K562 (cell line): Measurements from ENCODE around the gene DHDH. TPM values are rescaled to one million over a fixed set of nuclear protein-coding genes. Genes with fewer than 3 reads are reported as not detected.

Source experiments
- CBFB ChIP-seq: sonication (generic); formaldehyde crosslinking; IDR thresholded peaks from 2 replicates; pipeline ENCODE4 v1.4.0; 2020; ENCODE audit warnings: mild to moderate bottlenecking, missing genetic modification reagents
- CHD2 ChIP-seq: IDR thresholded peaks from 2 replicates; pipeline ENCODE4 v1.6.1; 2011; ENCODE audit warnings: low read depth, low read length
- FOXA3 ChIP-seq, 2 experiments: fragments of 450-650 bp in 1 of 2; sonication (generic) in 1 of 2; formaldehyde crosslinking; IDR thresholded peaks in 1 of 2; conservative IDR thresholded peaks in 1 of 2; 2 replicates each; pipeline versions ENCODE4 v1.4.0 to v1.8.0; 2020 to 2022; ENCODE audit warnings: mild to moderate bottlenecking in 2 of 2, missing genetic modification reagents in 1 of 2
- GTF2E2 ChIP-seq: fragments of 200-800 bp; sonication (Bioruptor generic); IDR thresholded peaks from 2 replicates; pipeline ENCODE4 v1.6.1; 2016; ENCODE audit warnings: missing genetic modification characterization, missing compliant biosample characterization
- GTF2F1 ChIP-seq: IDR thresholded peaks from 2 replicates; pipeline ENCODE4 v1.6.1; 2011; ENCODE audit warnings: low read depth, low read length, improper control_type of control experiment
- JUN ChIP-seq, 2 experiments: sonication (generic) in 1 of 2; formaldehyde crosslinking in 1 of 2; IDR thresholded peaks; 2 replicates each; pipeline versions ENCODE4 v1.6.1 to v1.8.0; 2012 to 2022; ENCODE audit warnings: borderline replicate concordance in 2 of 2, mild to moderate bottlenecking in 2 of 2, improper control_type of control experiment in 1 of 2, low read depth in 1 of 2, low read length in 1 of 2, missing genetic modification reagents in 1 of 2
- KAT2B ChIP-seq: IDR thresholded peaks from one replicate; pipeline ENCODE4 v1.6.1; 2012; ENCODE audit warnings: low read depth, mild to moderate bottlenecking, control low read depth, inconsistent platforms, low read length, moderate library complexity
- SOX6 ChIP-seq: fragments of 450-650 bp; IDR thresholded peaks from 2 replicates; pipeline ENCODE4 v1.6.1; 2014; ENCODE audit warnings: mild to moderate bottlenecking
- TFAM ChIP-seq: fragments of 250-450 bp; sonication (Bioruptor Pico); conservative IDR thresholded peaks from 2 replicates; pipeline ENCODE4 v1.5.0; 2021; ENCODE audit warnings: mild to moderate bottlenecking, moderate library complexity
- ZNF3 ChIP-seq: fragments of 250-450 bp; sonication (Bioruptor Pico); IDR thresholded peaks from 2 replicates; pipeline ENCODE4 v1.5.0; 2021; ENCODE audit warnings: mild to moderate bottlenecking, moderate library complexity
- ZNF584 ChIP-seq: fragments of 200-800 bp; sonication (Bioruptor generic); IDR thresholded peaks from 2 replicates; pipeline ENCODE4 v1.6.1; 2016; ENCODE audit warnings: low read depth, mild to moderate bottlenecking, missing genetic modification characterization, missing compliant biosample characterization
- polyA plus RNA-seq, 8 experiments: library from polyadenylated mRNA; depleted of rRNA in 4 of 8; stranded (reverse) in 5 of 8; unstranded in 3 of 8; fragments of >200 nt; fragmentation: Nextera tagmentation in 2 of 8; fragmentation: Illumina TruSeq in 1 of 8; extraction: Ambion mirVana in 2 of 8; extraction: Trizol in 1 of 8; gene quantifications; 2 replicates each; pipeline versions ENCODE4 v1.2.1 to v1.2.3, GENCODE V29; 2011 to 2014; ENCODE audit warnings: inconsistent platforms in 1 of 8, missing spikeins in 1 of 8
- total RNA-seq, 7 experiments: library from RNA; depleted of rRNA in 6 of 7; stranded (reverse); fragments of >200 nt in 6 of 7; fragmentation: Illumina TruSeq in 2 of 7; extraction: Trizol in 2 of 7; gene quantifications; 2 replicates each; pipeline versions ENCODE4 v1.2.1 to v1.2.3, GENCODE V29; 2011 to 2021; ENCODE audit warnings: low replicate concordance in 1 of 7
- TF ChIP-seq, protein P1 (sequence below): fragments of 250-450 bp; sonication (Bioruptor Pico); IDR thresholded peaks from 2 replicates; pipeline ENCODE4 v1.5.1; 2021; ENCODE audit warnings: mild to moderate bottlenecking
- TF ChIP-seq, protein P2 (sequence below): fragments of 450-650 bp; formaldehyde crosslinking; IDR thresholded peaks from 2 replicates; pipeline ENCODE4 v1.4.0; 2022; ENCODE audit warnings: mild to moderate bottlenecking, moderate library complexity
- TF ChIP-seq, protein P3 (sequence below): fragments of 150-350 bp; IDR thresholded peaks from 2 replicates; pipeline ENCODE4 v1.6.1; 2014; ENCODE audit warnings: low read depth, mild to moderate bottlenecking, low read length, borderline replicate concordance
- TF ChIP-seq, protein P4 (sequence below): IDR thresholded peaks from 2 replicates; pipeline ENCODE4 v1.6.1; 2012; ENCODE audit warnings: low read depth, low read length, improper control_type of control experiment, borderline replicate concordance
- TF ChIP-seq, protein P5 (sequence below): fragments of 250-450 bp; sonication (Bioruptor Pico); IDR thresholded peaks from 2 replicates; pipeline ENCODE4 v1.4.0; 2020

DHDH gene
- total and polyA plus RNA-seq, 9 of the 15 experiments (the other 6 are each of a cell fraction or from before 2014, with no cell fraction given), result 0.37 to 1.9 (median 0.87) TPM

DNA sequence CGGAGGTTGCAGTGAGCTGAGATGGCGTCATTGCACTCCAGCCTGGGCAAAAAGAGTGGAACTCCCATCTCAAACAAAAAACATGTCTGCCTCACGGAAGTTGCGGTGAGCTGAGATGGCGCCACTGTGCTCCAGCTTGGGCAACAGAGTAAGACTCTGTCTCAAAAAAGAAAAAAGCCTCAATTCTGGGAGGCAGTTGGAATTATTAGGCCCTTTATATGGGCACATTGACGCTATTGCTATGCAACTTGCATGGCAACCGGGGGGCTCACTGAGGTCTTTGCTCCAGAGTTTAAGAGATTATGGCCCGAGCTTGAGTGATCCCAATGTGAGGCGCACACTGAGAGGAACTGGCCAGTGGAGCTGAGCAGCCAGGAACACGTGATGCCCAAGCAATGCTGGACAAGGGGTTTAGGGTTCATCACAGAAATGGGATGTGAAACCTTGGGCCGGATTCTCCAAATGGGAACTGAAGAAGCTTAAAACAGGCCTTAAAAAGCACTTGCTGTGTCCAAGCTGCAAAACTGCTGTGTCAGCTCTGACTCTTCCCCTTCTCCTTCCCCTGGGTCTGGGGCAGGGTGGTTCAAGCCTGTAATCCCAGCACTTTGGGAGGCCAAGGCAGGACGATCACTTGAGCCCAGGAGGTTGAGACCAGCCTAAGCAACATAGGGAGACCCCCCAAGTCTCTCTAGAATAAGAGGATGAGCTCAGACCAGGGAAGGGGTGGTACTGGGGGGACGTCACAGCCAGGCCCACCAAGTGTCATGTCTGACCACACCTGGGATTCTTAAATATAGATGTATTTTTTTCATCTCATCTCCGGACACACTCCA lies 34.1 kb downstream of the DHDH start (continued):
- TF ChIP-seq, protein P1, sequence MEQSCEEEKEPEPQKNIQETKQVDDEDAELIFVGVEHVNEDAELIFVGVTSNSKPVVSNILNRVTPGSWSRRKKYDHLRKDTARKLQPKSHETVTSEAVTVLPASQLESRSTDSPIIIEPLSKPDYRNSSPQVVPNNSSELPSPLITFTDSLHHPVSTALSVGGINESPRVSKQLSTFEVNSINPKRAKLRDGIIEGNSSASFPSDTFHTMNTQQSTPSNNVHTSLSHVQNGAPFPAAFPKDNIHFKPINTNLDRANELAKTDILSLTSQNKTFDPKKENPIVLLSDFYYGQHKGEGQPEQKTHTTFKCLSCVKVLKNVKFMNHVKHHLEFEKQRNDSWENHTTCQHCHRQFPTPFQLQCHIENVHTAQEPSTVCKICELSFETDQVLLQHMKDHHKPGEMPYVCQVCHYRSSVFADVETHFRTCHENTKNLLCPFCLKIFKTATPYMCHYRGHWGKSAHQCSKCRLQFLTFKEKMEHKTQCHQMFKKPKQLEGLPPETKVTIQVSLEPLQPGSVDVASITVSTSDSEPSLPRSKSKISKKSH, result peak; percentile 22; the same call in 1 of the 2 replicates
- TF ChIP-seq, protein P2, sequence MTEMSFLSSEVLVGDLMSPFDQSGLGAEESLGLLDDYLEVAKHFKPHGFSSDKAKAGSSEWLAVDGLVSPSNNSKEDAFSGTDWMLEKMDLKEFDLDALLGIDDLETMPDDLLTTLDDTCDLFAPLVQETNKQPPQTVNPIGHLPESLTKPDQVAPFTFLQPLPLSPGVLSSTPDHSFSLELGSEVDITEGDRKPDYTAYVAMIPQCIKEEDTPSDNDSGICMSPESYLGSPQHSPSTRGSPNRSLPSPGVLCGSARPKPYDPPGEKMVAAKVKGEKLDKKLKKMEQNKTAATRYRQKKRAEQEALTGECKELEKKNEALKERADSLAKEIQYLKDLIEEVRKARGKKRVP (CRISPR knock-in tag), result 0 out of 2 replicates have a peak, but pooled peaks have one; percentile 22
- TF ChIP-seq FOXA3 (CRISPR knock-in tag; conservative IDR thresholded peaks at IDR 0.05 in 1 of 2, IDR thresholded peaks at IDR 0.05 in 1 of 2) (no peak), ZNF584 (CRISPR knock-in tag) (no peak), TFAM (CRISPR knock-in tag) (no peak), SOX6 (no peak), KAT2B (no peak), GTF2F1 (0 out of 2 replicates have a peak, but pooled peaks have one; percentile 13), GTF2E2 (tag) (no peak), ZNF3 (CRISPR knock-in tag) (peak; percentile 44), CBFB (CRISPR knock-in tag) (no peak), JUN (IDR thresholded peaks at IDR 0.05; ENCODE audit: borderline replicate concordance, low read depth, low read length) (no peak), JUN (CRISPR knock-in tag; IDR thresholded peaks at IDR 0.05; ENCODE audit: borderline replicate concordance) (no peak), CHD2 (peak; percentile 40)
- TF ChIP-seq, protein P3, sequence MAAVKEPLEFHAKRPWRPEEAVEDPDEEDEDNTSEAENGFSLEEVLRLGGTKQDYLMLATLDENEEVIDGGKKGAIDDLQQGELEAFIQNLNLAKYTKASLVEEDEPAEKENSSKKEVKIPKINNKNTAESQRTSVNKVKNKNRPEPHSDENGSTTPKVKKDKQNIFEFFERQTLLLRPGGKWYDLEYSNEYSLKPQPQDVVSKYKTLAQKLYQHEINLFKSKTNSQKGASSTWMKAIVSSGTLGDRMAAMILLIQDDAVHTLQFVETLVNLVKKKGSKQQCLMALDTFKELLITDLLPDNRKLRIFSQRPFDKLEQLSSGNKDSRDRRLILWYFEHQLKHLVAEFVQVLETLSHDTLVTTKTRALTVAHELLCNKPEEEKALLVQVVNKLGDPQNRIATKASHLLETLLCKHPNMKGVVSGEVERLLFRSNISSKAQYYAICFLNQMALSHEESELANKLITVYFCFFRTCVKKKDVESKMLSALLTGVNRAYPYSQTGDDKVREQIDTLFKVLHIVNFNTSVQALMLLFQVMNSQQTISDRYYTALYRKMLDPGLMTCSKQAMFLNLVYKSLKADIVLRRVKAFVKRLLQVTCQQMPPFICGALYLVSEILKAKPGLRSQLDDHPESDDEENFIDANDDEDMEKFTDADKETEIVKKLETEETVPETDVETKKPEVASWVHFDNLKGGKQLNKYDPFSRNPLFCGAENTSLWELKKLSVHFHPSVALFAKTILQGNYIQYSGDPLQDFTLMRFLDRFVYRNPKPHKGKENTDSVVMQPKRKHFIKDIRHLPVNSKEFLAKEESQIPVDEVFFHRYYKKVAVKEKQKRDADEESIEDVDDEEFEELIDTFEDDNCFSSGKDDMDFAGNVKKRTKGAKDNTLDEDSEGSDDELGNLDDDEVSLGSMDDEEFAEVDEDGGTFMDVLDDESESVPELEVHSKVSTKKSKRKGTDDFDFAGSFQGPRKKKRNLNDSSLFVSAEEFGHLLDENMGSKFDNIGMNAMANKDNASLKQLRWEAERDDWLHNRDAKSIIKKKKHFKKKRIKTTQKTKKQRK, result no peak
- TF ChIP-seq, protein P4, sequence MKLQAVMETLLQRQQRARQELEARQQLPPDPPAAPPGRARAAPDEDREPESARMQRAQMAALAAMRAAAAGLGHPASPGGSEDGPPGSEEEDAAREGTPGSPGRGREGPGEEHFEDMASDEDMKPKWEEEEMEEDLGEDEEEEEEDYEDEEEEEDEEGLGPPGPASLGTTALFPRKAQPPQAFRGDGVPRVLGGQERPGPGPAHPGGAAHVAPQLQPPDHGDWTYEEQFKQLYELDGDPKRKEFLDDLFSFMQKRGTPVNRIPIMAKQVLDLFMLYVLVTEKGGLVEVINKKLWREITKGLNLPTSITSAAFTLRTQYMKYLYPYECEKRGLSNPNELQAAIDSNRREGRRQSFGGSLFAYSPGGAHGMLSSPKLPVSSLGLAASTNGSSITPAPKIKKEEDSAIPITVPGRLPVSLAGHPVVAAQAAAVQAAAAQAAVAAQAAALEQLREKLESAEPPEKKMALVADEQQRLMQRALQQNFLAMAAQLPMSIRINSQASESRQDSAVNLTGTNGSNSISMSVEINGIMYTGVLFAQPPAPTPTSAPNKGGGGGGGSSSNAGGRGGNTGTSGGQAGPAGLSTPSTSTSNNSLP, result no peak
- TF ChIP-seq, protein P5, sequence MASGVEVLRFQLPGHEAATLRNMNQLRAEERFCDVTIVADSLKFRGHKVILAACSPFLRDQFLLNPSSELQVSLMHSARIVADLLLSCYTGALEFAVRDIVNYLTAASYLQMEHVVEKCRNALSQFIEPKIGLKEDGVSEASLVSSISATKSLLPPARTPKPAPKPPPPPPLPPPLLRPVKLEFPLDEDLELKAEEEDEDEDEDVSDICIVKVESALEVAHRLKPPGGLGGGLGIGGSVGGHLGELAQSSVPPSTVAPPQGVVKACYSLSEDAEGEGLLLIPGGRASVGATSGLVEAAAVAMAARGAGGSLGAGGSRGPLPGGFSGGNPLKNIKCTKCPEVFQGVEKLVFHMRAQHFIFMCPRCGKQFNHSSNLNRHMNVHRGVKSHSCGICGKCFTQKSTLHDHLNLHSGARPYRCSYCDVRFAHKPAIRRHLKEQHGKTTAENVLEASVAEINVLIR (CRISPR knock-in tag), result no peak
